ENCODE data around the gene RAB39A. TPM values are rescaled to one million over a fixed set of nuclear protein-coding genes. Genes with fewer than 3 reads are reported as not detected.
A peak's percentile ranks its signal among the peaks of the same experiment; 100 is the strongest.

The RAB39A gene
- total RNA-seq, 2 donors from 2014 or later, result 1.1 TPM

DNA sequence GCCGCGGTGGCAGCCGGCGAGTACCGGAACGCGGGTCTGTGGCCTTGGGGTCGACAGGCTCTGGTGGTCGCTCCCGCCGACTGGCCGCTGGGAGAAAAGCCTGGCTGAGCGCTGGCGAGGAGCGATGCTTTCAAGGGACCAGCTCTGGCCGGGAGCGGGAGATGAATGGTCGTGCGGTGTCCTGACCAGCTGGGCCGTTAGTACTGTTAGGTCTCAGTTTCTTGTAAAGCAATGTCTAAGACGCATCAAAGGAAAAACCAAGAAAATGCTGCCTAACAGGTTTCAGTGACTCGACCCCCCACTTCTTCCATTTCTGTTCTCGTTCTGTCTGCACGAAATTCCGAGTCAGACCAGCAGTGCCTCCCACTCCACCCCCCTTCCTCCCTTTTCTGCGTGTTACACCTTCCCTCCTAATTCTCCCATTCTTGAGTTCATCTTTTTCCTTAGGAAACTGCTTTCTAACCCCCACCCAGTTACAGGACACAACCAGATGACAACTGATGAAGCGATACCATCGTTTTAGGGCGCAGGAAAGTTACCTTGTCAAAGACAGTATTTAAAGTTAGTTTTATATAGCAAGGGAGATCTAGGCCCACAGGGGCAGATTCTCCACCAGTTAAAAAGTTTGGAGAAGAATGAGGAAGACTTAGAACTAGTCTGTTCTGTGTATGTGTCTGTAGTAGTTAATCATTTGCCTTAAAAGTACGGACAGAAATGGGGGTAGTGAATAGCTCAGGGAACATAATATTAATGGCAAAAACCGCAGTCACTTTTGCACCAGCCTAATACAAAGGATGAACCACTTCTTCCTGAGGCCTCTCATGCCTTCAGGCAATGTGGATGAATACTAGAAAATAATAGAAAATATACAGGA, 81.5 kb downstream of the RAB39A start:
- intact Hi-C loops (cut with DNase I), result loop anchor here in 1 of 2 donors (10.0 kb wide), 1 partner anchor 215 kb away; the partner anchor contains the start of genes ATM and NPAT
- DNase-seq, result no peak
- peak; percentile 3 to 19 for ATAC-seq

DNA sequence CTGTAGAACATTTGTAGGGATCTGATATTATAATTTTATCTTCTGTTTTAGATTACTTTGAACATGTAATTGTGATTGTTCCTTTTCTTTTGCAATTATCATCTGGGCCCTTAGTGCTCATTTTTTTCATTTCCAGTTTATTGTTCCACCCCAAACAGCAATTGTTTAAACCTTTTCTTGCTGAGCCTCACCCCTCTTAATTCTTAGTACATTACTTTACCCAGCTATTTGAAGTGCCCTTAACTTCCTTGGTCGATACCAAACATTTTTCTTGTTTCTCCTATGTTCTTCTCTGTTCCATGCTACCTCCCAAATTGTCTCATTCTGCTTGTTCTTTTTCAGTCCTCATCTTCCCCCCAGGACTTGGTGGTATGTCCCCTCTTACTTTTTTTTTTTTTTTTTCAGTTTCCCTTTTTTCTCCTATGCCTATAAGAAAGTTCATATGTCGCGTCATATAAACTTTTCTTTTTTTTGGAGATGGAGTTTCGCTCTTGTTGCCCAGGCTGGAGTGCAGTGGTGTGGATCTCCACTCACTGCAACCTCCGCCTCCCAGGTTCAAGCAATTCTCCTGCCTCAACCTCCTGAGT, 84.0 kb downstream of the RAB39A start:
- ATAC-seq (no peak), DNase-seq (no peak)
- intact Hi-C loops (cut with DNase I), result loop anchor here in 1 of 2 donors (10.0 kb wide), 1 partner anchor 213 kb away; the partner anchor contains the start of genes ATM and NPAT

Other genes starting within 250 kb of the RAB39A start
- 100 to 1,000 TPM; 427 to 669 TPM for gene SLN, start 216.4 kb upstream of the RAB39A start, total RNA-seq
- 1 to 10 TPM; 2.1 to 5.3 TPM for gene SLC35F2, start 69.7 kb upstream of the RAB39A start, total RNA-seq
- gene CUL5, start 80.5 kb downstream of the RAB39A start, total RNA-seq, result 10 to 100 TPM; 37.9 to 40.5 TPM
- gene ACAT1, start 193.1 kb downstream of the RAB39A start, total RNA-seq, result 100 to 1,000 TPM; 132 to 140 TPM

All from left cardiac atrium (tissue), 4 donors.